Heart left ventricle (tissue), 13 donors: Measurements from ENCODE around the gene PTPRN2.

Experiments
- POLR2A ChIP-seq, 2 donors: fragments of 450-650 bp; IDR thresholded peaks; one replicate each; pipeline ENCODE4 v1.6.1; 2017; ENCODE audit warnings: antibody characterized with exemption in 2 of 2, mild to moderate bottlenecking in 2 of 2, moderate library complexity in 2 of 2
- TF ChIP-seq, protein P1 (sequence below), 12 donors: fragments of 200-600 bp; sonication (generic) in 4 of 12; IDR thresholded peaks; one replicate each; pipeline versions ENCODE4 v1.5.0 to v1.8.0; 2018 to 2022; ENCODE audit warnings: antibody characterized with exemption in 12 of 12, mild to moderate bottlenecking in 5 of 12
- donor health status: ischemic (EF 13 %, LVEDD 7.1; RV severe dilation, severe dysfunction).
- donor health status: DM: no; HTN: yes; CAD: no.
- donor health status: DM: no; HTN: no; CAD: no.
- donor health status: ischemic (EF 25% LVEDD 6.9; RV normal size, moderate dysfunction).
- donor health status: ischemic (EF 25% LVEDD 5.7; RV mildly dilated, moderate dysfunction).
- donor health status: ischemic (EF 35%, LVEDD 5.7; RV mildly dilated, moderate dysfunction).
- donor health status: nonischemic (EF 11% LVEDD 7.7; RV severe dilation, severe dysfunction).
- donor health status: DM: yes; HTN: yes; CAD: no.
- donor health status: PGD.
- donor health status: ischemic (EF 29% LVEDD 5.4; RV normal size, mild dysfunction).
- donor health status: nonischemic (EF 23%, LVEDD 6.1; RV moderate dilation, normal function).

DNA sequence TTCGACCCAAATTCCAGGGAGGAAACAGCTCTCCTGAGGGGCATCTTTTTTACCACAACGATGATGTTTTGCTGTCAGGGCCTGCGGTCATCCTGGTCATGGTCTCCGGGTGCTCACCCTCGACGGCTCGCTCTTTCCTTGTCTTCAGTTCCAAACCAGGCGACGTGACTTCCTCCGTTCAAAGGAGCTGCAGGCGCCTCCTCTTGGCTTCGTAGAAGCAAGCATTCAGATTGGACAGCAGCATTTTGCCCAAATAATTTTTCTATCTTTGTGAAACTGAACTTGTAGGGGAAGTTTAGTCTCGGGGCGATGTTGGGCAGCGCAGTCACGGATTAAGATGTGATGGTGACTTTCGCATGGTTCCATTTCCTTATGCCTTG, 1042.0 kb downstream of the PTPRN2 start:
- TF ChIP-seq, protein P1, sequence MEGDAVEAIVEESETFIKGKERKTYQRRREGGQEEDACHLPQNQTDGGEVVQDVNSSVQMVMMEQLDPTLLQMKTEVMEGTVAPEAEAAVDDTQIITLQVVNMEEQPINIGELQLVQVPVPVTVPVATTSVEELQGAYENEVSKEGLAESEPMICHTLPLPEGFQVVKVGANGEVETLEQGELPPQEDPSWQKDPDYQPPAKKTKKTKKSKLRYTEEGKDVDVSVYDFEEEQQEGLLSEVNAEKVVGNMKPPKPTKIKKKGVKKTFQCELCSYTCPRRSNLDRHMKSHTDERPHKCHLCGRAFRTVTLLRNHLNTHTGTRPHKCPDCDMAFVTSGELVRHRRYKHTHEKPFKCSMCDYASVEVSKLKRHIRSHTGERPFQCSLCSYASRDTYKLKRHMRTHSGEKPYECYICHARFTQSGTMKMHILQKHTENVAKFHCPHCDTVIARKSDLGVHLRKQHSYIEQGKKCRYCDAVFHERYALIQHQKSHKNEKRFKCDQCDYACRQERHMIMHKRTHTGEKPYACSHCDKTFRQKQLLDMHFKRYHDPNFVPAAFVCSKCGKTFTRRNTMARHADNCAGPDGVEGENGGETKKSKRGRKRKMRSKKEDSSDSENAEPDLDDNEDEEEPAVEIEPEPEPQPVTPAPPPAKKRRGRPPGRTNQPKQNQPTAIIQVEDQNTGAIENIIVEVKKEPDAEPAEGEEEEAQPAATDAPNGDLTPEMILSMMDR (IDR thresholded peaks at IDR 0.05) = no peak
- TF ChIP-seq POLR2A (IDR thresholded peaks at IDR 0.05) = no peak
